Spleen (tissue), 7 donors: ENCODE measurements around the gene SCYGR1.

Source experiments
- POLR2A ChIP-seq, 3 donors: fragments of 450-650 bp; IDR thresholded peaks; one replicate each; pipeline ENCODE4 v1.5.1; 2017; ENCODE audit warnings: antibody characterized with exemption in 3 of 3, mild to moderate bottlenecking in 1 of 3
- TF ChIP-seq, protein P1 (sequence below), 11 experiments: fragments of 200-600 bp in 7 of 11; fragments of 450-650 bp in 4 of 11; sonication (generic) in 4 of 11; IDR thresholded peaks in 8 of 11; conservative IDR thresholded peaks in 3 of 11; 1 replicate in 7 of 11; 2 replicates in 4 of 11; pipeline versions ENCODE4 v1.4.0 to v1.8.0; 2016 to 2021; ENCODE audit warnings: antibody characterized with exemption in 11 of 11, inconsistent platforms in 4 of 11, mild to moderate bottlenecking in 1 of 11
- donor health status: DM: no; HTN: no; CAD: no; lungs with moderate emphysema.
- donor health status: DM: no; HTN: no; CAD: no.
- donor health status: DM: no; HTN: no; CAD: no.

DNA sequence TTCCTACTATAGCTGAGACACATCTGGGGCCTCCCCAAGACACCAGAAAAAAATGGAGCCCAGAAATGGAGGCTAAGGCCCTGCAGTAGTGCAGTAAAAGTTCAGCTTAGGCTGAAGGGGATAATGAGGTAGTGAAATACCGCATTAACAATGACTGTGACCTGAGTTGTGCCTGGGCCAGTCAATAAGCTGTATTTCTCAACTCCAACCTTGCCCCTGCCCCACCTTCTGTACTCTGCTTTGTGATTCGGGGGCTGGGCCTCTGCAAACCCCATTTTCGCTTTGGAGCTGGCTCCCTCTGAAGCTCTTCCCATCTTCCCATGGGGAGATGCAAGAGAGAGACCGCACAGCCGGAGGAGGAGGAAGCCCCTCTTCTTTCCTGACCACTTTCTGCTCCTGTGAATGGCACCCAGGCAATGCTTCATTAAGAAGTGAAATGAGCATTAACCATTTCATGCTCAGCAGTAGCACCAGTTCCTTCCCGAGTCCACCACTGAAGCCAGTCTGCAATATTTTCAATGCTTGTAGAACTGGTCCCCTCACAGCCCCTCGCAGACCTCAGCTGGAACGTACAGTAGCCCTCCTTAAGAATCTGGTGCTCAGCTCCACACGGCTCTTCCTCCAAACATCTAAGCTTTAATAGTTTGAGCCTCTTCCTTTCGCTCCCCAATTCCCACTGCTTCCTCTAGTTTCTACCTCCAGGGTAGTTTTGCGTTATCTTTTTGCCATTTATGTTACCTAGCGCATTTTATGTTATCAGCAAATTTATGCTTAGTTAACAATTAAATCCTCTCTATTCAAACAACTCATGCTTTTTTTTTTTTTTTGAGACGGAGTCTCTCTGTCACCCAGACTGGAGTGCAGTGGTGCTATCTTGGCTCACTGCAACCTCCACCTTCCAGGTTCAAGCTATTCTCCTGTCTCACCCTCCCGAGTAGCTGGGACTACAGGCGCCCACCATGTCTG lies 32.6 kb upstream of the SCYGR1 start:
- TF ChIP-seq, protein P1, sequence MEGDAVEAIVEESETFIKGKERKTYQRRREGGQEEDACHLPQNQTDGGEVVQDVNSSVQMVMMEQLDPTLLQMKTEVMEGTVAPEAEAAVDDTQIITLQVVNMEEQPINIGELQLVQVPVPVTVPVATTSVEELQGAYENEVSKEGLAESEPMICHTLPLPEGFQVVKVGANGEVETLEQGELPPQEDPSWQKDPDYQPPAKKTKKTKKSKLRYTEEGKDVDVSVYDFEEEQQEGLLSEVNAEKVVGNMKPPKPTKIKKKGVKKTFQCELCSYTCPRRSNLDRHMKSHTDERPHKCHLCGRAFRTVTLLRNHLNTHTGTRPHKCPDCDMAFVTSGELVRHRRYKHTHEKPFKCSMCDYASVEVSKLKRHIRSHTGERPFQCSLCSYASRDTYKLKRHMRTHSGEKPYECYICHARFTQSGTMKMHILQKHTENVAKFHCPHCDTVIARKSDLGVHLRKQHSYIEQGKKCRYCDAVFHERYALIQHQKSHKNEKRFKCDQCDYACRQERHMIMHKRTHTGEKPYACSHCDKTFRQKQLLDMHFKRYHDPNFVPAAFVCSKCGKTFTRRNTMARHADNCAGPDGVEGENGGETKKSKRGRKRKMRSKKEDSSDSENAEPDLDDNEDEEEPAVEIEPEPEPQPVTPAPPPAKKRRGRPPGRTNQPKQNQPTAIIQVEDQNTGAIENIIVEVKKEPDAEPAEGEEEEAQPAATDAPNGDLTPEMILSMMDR (IDR thresholded peaks at IDR 0.05 in 8 of 11, conservative IDR thresholded peaks at IDR 0.05 in 3 of 11), result no peak
- TF ChIP-seq POLR2A (IDR thresholded peaks at IDR 0.05), result no peak
